Measurements from ENCODE around the gene SIK3. TPM values are rescaled to one million over a fixed set of nuclear protein-coding genes. Genes with fewer than 3 reads are reported as not detected.
"Not testable (repeated sequence)": the region's sequence is repeated elsewhere in the genome, so short reads cannot be mapped to it uniquely, and the experiment has no call there.

Gene SIK3
- total RNA-seq, 1 donor = 107 TPM

DNA sequence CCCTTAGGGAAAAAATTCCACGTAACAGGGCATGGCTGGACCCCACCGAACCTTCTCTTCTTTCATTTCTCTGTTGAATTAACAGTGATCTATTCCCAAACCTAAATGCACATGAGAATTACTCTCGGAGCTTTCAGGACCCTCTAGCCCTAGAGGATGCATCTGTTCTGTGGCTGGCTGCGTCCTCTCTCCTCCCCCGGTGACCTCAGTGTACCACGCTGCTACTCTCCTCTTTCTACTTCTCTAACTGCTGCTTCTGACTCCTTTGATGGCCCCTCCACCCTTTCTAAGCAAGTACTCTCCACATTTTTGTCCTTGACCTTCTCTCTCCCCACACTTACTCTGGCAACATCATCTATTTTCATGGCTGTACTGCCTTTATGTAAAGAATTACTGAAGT, 248.7 kb downstream of the SIK3 start:
- DNase-seq (ENCODE audit: low read depth in 2 of 3, low spot score in 2 of 3) = peak in 2 of 3 donors; percentile 60 to 87

DNA sequence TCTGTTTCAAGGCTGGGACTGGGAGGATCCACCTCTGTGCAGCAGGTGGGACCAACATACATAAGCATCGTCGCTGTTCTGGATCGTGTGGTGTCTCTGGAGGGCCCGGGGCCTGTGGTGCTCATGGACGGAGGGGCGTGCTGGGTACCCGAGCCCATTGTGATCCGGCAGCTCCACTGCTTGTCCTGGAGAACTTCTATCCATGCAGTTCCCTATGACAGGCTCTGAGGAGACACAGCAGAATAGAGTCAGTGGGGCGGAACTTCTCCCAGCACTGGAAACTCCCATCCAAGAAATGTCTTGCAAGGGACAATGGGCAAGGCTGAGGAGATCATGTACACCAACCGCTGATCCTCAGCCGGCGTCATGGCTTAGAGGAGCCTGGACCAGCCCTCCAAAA, 249.2 kb downstream of the SIK3 start:
- DNase-seq (ENCODE audit: low read depth in 2 of 3, low spot score in 2 of 3) = no peak

DNA sequence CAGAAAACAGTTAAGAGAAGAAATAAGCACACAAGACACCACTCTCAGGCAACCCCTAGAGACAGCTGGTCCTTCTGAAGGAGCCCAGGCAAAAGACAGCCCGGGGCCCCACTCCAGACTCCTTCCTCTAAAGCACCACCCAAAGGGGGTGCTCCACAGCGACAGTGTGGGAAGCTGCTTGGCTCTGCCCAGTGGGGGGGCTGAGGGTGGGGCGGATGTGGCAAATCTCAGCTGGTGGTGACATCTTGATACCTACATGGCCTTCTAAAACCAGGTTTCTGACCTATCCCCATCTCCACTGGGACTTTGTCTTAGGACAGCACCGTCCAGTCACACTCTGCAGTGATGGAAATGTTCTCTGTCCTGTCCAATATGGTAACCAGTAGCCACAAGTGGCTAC, 250.6 kb downstream of the SIK3 start:
- DNase-seq (ENCODE audit: low read depth in 2 of 3, low spot score in 2 of 3) = no peak

DNA sequence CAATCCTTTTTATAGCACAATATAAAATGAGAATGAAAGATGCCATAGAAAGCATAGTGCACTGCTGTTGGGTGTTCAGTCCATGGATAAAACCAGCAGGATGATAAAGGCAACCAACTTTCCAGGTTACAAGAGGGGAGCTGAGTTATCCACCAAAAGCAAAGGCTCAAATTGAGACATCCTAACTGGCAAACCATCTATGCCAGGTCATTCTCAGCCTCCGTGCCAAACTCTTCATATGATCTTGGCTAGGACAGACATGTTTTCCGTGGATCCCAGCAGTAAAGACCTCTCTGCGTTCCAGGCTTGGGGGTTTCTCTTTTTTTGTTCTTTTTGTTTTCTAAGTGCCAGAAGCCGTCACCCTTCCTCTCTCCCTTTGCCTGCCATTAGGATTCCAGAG, 253.5 kb downstream of the SIK3 start:
- DNase-seq (ENCODE audit: low read depth in 2 of 3, low spot score in 2 of 3) = no peak

DNA sequence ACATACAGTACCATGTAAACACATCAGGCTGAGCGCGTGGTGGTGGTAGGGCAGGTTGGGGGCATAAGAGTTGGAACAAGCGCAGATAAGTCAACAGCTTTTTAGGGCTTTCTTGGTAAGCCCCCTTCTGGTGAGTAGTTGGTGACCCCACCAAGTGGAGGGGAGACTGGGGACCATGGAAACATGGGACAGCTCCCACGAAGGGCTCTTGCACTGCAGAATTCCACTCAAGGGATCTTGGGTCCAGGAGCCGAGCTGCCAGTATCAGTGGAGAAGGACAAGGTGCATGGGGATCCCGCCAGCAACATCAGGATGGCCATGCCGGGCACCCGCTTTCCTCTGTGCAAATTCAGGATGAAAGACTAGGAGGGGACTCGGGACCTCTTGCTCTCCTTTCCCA, 254.6 kb downstream of the SIK3 start:
- no peak for DNase-seq (ENCODE audit: low read depth in 2 of 3, low spot score in 2 of 3)

DNA sequence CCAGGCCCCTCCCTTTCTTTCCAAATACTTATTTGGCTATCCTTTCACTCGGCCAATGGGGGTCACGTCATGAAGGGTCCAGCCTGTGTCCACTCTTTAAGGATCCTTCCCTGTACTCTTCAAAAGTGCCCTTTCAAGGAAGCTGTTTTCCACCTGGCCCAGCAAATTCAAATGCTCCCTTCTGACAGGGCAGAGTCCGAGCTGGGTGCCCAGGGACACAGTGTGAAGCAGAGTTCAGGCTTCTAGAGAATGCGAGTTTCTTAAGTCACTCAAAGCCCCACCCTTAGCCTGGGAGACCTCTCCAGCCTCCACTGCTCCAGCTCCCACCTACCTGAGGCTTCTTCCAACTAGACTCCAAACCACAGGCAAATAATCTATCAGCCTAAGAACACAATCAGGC, 255.3 kb downstream of the SIK3 start:
- no peak for DNase-seq (ENCODE audit: low read depth in 2 of 3, low spot score in 2 of 3)

DNA sequence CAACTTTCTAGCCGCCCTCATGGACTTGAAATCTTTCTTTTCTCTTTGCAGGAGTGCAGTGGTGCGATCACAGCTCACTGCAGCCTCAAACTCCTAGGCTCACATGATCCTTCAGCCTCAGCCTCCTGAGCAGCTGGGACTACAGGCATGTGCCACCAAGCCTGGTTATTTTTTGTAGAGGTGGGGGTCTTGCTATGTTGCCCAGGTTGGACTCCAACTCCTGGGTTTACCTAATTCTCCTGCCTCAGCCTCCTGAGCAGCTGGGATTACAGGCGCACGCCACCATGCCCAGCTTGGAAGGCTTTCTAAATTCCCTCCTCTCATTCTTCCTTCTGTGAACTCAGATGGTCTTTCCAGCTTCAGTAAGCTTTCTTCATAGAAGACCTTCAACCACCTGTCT, 256.1 kb downstream of the SIK3 start:
- DNase-seq (ENCODE audit: low read depth in 2 of 3, low spot score in 2 of 3) = no peak

DNA sequence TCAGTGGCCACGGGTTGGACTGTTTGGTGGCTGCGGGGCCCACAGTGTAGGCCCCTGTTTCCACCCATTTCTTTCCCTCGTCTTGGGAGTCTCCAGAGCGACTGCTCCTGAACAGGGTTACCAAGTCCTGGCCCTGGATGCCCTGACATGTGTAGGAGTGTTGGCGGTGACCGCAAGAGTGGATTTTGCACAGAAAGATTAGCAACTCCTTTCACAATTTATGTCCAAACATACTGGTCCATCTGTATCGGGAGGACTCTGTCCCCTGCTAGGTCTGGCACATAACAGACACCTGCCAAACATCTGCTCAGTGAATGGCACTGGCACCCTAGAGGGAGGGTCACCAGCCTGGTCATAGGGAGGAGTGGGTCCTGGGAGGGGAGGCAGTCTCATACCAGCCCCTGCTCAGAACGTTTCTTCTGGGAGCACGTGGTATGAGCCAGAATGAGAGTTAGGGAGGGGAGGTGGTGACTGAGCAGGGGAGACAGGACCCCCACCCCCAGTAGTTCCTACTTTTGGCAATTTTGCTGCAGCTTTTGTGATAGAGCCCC, 257.4 kb downstream of the SIK3 start:
- DNase-seq (ENCODE audit: low read depth in 2 of 3, low spot score in 2 of 3) = no peak

DNA sequence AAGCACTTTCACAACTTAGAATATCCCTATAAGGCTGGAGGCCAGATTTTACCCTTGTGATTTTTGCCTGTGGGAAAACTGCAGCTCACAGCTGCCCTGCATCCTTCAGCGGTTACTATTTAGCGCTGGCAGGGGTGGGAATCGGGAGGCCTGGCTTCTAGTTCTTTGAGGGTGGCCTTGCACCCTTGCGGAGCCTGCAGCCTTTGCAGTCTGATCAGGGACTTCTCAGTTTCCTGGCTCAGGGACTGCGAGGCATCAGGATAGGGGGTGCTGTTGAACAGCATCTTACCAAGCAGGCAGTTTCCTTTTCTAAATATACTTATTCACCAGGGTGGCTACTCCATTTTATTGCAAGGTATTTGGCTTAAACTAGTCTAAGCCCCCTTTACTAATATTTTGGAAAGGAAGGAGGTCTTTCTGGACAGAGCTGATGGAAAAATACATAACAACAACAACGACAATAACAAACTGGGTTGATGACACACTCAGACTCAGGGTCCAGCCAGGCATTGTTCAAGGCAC, 257.9 kb downstream of the SIK3 start:
- no peak for DNase-seq (ENCODE audit: low read depth in 2 of 3, low spot score in 2 of 3)

DNA sequence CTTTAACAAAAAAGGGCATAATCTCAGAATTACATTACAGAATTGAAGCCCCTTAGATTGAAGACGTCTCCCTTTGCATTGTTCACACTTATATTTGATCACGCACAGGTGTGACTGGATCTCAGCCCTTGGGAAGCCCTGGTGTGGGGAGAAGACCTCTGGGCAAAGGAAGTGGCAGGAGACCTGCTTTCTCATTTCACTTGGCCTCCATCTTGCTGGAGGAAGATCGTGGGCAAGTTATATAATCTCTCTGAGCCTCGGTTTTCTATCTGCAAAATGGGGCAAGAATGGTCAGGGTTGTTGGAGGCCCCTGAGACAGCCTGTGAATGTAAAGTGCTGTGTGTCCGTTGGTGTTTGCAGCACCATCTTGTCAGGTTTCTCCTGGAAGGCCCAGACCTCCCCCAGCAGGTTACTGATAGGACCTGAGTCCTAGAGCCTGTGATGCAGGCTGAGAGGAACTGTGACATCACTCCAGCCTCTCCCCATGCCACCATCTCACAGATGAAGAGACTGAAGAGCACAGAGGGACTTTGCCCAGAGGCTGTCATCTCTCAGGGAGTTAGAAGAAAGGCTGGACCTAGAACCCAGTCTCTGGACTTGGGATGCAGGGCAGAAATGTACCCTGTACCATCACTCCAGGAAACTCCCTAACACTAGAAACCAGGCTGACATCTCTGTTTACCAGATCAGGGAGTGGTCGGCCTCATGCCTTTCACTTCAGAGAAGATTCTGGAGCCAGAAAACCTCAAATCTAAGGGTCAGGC, 259.7 kb downstream of the SIK3 start:
- DNase-seq (ENCODE audit: low read depth in 2 of 3, low spot score in 2 of 3) = no peak

DNA sequence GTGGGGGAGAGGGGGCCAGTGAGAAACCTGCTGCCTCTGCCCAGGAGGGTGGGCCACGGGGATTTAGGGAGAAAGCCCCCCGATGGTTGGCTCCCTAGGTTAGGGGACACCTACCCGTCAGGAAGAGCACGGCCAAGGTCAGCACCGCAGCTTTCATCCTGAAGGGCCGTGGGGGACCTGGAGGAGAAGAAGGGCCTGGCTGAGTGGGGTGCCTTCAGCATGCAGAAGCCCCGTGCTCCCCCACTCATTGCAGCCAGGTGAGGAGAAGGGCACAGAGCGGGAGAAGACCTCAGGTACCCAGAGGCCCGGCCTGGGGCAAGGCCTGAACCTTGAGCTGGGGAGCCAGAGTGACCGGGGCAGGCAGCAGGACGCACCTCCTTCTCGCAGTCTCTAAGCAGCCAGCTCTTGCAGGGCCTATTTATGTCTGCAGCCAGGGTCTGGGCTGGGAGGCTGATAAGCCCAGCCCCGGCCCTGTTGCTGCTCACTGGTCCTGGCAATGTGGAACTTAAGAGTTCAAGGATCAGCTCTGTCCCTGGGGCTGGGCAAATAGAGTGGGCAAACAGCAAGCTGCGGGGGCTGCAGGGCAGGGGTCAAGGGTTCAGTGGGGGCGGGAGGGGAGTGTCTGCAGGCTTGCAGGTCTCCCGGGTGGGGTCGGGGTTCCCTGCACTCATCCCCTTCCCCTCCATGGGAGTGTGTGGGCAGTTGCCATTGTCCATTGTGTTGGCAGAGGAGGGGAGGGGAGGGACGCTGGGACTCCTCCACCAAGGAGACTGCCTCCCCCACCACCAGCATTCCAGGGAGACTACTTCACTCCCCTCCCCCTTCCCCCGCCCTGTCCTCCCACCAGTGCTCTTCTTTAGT, 260.8 kb downstream of the SIK3 start, which contains the start of gene APOA1:
TSS of gene APOA1 (minus strand) at position 392 of the 861 bp plus-strand sequence. CDS start at position 157, 235 bp downstream.
- no peak for DNase-seq (ENCODE audit: low read depth in 2 of 3, low spot score in 2 of 3)

DNA sequence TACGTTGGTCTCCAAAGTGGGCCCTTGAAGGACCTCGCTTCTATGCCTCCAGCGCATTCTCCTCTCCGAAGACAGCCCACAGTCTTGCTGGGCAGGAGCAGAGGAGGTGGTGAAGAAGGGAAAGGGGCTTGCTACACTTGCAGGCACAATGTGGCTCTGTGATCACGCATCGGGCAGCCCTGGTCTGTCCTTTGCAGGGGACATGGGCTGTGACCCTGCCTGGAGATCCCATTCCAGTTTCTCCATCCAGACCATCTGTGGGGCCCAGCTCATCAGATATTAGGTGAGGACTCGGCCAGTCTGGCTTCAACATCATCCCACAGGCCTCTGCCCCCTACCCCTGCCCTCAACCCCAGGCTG, 261.6 kb downstream of the SIK3 start:
- DNase-seq (ENCODE audit: low read depth in 2 of 3, low spot score in 2 of 3) = no peak

DNA sequence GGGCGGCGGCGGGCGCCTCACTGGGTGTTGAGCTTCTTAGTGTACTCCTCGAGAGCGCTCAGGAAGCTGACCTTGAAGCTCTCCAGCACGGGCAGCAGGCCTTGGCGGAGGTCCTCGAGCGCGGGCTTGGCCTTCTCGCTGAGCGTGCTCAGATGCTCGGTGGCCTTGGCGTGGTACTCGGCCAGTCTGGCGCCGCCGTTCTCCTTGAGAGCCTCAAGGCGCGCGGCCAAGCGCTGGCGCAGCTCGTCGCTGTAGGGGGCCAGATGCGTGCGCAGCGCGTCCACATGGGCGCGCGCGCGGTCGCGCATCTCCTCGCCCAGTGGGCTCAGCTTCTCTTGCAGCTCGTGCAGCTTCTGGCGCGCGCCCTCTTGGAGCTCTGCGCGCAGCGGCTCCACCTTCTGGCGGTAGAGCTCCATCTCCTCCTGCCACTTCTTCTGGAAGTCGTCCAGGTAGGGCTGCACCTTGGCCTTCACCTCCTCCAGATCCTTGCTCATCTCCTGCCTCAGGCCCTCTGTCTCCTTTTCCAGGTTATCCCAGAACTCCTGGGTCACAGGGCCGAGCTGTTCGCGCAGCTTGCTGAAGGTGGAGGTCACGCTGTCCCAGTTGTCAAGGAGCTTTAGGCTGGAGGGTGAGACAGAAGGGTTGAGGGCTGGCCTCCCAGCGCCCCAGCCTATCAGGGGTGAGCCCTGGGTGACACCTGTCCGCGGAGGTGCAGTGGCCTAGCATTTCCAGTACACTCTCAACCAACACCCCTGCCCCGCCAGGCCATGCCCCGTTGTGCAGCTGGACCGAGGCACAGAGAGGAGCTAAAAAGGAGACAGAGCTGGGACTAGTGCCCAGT, 262.2 kb downstream of the SIK3 start:
- peak; percentile 63 to 92 (median 92) for DNase-seq (ENCODE audit: low read depth in 2 of 3, low spot score in 2 of 3)

DNA sequence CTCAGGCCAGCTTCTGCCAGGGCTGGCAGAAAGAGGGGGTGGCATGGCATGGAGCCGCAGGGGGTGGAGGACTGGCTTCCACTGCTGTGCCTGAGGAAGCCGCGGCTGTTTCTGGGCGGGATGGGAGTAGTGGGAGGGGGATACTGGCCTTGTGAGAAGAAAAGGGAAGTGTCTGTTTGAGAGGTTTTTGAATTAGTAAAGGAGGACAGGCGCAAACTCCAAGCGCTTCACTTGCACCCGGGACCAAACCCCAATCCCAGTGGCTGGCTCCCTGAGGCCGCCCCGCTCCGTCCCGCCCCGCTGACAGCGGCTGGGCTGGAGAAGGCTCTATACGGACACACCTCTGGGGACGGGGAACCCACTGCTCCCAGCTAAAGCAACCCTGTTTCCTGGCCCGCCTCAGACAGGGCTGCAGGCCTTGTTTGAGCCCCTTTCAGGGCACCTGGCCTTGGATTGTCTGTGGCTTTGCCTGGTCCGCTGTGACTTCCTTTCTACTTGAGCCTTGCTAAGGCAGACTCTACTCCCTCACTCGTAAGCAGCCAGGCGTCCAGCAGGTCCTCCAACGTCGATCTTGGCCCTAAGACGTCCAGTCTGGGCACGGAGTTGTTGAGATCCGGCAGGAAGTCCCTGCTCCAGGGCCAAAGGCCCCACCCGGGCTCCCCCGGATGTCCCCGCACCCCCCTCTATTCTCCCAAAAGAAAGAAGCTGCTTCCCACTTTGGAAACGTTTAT, 263.0 kb downstream of the SIK3 start:
- DNase-seq (ENCODE audit: low read depth in 2 of 3, low spot score in 2 of 3) = peak in 2 of 3 donors; percentile 48 to 64

DNA sequence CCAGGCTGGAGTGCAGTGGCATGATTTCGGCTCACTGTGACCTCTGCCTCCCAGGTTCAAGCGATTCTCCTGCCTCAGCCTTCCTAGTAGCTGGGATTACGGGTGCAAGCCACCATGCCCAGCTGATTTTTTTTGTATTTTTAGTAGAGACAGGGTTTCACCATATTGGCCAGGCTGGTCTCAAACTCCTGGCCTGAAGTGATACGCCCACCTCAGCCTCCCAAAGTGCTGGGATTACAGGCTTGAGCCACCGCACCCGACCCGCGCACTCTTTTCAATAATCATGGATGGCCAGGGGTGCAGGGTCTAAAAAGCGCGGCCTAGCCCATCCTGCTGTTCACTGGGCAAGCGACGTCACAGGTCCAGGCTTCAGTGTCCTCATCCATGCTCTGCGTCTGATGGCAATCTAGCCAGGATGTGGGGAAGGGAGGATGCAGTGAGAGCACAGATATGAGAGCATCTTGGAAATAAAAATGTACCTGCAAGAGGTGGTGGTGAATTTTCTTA, 263.6 kb downstream of the SIK3 start:
- not testable (repeated sequence) for DNase-seq (ENCODE audit: low read depth in 2 of 3, low spot score in 2 of 3)

DNA sequence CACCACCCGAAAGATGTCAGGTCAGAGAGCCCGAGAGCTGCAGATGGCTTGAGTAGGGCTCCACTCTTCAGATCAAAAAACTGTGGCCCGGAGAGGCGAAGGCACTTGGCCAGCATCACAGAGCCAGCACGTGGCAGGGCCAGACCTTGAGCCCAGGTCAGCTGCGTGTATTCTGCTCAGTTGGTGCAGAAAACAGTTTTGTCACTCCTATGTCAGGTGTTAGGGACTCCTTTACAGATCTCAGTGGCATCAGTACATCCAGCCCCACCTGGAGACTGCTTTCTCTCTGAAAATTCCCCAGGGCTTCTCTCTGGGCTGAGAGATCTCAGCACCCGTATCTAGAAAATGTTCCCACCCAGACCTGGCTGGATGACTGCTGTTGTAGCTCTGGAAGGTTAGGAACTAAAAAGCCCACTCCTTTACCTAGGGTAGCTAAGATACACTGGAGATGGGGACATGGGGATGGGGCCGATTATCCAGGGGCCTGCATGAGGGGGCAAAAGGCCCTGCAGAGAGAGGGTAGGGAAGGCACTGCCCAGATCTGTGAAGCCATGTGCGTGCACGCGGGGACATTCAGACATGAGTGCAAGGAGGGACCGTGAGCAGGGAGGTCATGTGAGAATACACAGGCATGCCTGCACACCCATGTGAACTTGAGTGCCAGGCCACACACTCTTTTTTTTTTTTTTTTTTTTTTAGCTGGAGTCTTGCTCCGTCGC, 264.3 kb downstream of the SIK3 start:
- no peak for DNase-seq (ENCODE audit: low read depth in 2 of 3, low spot score in 2 of 3)

DNA sequence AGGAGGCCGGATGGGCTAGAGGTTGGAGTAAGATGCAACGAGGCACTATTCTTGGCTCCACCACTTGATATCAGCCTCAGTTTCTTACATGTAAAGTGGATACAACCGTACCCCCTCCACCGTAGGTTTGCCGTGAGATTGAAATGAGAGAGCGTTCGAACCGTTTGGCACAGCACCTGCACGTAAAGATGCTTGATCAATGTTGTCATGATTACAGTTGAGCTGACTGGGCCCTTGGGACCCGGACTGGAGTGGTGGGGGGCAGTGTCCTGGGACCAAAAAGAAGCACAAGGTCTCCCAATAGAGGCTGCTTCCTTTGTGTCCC, 264.8 kb downstream of the SIK3 start:
- no peak for DNase-seq (ENCODE audit: low read depth in 2 of 3, low spot score in 2 of 3)

DNA sequence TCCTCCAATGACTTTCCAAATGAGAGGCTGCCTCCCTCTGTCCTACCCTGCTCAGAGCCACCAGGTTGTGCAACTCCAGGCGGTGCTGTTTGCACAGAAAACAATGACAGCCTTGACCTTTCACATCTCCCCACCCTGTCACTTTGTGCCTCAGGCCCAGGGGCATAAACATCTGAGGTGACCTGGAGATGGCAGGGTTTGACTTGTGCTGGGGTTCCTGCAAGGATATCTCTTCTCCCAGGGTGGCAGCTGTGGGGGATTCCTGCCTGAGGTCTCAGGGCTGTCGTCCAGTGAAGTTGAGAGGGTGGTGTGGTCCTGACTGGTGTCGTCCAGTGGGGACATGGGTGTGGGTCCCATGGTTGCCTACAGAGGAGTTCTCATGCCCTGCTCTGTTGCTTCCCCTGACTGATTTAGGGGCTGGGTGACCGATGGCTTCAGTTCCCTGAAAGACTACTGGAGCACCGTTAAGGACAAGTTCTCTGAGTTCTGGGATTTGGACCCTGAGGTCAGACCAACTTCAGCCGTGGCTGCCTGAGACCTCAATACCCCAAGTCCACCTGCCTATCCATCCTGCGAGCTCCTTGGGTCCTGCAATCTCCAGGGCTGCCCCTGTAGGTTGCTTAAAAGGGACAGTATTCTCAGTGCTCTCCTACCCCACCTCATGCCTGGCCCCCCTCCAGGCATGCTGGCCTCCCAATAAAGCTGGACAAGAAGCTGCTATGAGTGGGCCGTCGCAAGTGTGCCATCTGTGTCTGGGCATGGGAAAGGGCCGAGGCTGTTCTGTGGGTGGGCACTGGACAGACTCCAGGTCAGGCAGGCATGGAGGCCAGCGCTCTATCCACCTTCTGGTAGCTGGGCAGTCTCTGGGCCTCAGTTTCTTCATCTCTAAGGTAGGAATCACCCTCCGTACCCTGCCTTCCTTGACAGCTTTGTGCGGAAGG, 265.6 kb downstream of the SIK3 start:
- DNase-seq (ENCODE audit: low read depth in 2 of 3, low spot score in 2 of 3) = no peak
